Natural killer cell (primary cell): ENCODE measurements around the gene RPP30. TPM values are rescaled to one million over a fixed set of nuclear protein-coding genes. Genes with fewer than 3 reads are reported as not detected.

ENCODE experiments used
- ATAC-seq, 3 donors: fragments of 150-1000 bp in 2 of 3; fragments of 200-7000 bp in 1 of 3; cut with Tn5 transposase; 1 replicate in 1 of 3; 2 replicates in 2 of 3; pipeline ENCODE4 v1.10.0; 2021; ENCODE audit warnings: mild to moderate bottlenecking in 2 of 3, moderate library complexity in 2 of 3
- DNase-seq, 2 donors: peaks; one replicate each; pipeline versions ENCODE4 v3.0.0 to v3.0.0-alpha.2; 2013 to 2021; ENCODE audit warnings: mixed read lengths in 1 of 2
- H3K27ac ChIP-seq: one replicate; pipeline ENCODE4 v1.5.1; 2013; ENCODE audit warnings: mild to moderate bottlenecking, low read length
- H3K27me3 ChIP-seq: one replicate; pipeline ENCODE4 v1.6.1; 2013; ENCODE audit warnings: low read length; ENCODE audit not compliant: control insufficient read depth, insufficient read depth
- H3K36me3 ChIP-seq: one replicate; pipeline ENCODE4 v1.6.1; 2013; ENCODE audit warnings: low read length; ENCODE audit not compliant: control insufficient read depth, insufficient read depth
- H3K4me1 ChIP-seq: one replicate; pipeline ENCODE4 v1.6.1; 2013; ENCODE audit warnings: low read length; ENCODE audit not compliant: control insufficient read depth, insufficient read depth
- H3K4me3 ChIP-seq: one replicate; pipeline ENCODE4 v1.5.1; 2013; ENCODE audit warnings: low read length
- H3K9me3 ChIP-seq: one replicate; pipeline ENCODE4 v1.6.1; 2013; ENCODE audit warnings: low read length; ENCODE audit not compliant: control insufficient read depth, insufficient read depth
- H3K27ac Mint-ChIP-seq, 2 donors: one replicate each; pipeline ENCODE4 v1.8.0; 2022; ENCODE audit warnings: mild to moderate bottlenecking in 2 of 2, mixed read lengths in 2 of 2, moderate library complexity in 1 of 2
- H3K27me3 Mint-ChIP-seq, 2 donors: one replicate each; pipeline ENCODE4 v1.8.0; 2022; ENCODE audit warnings: low read depth in 2 of 2, mixed read lengths in 2 of 2
- H3K36me3 Mint-ChIP-seq: one replicate; pipeline ENCODE4 v1.8.0; 2022; ENCODE audit warnings: mixed read lengths
- H3K4me1 Mint-ChIP-seq, 2 donors: one replicate each; pipeline ENCODE4 v1.8.0; 2022; ENCODE audit warnings: mixed read lengths in 2 of 2
- H3K4me3 Mint-ChIP-seq: one replicate; pipeline ENCODE4 v1.8.0; 2022; ENCODE audit warnings: mild to moderate bottlenecking, moderate library complexity, mixed read lengths
- H3K9me3 Mint-ChIP-seq, 2 donors: one replicate each; pipeline ENCODE4 v1.8.0; 2022; ENCODE audit warnings: mixed read lengths in 2 of 2
- CTCF ChIP-seq: fragments of 200-600 bp; IDR thresholded peaks from one replicate; pipeline ENCODE4 v1.8.0; 2022; ENCODE audit warnings: antibody characterized with exemption
- WGBS: methylation state at CpG from one replicate; pipeline ENCODE4 v1.1.7; 2013; ENCODE audit warnings: missing lambda C conversion rate; ENCODE audit not compliant: insufficient coverage; 5-methylcytosine and 5-hydroxymethylcytosine counted together
- intact Hi-C: fragments of 100-400 bp; cut with micrococcal nuclease; formaldehyde crosslinking; loops from one replicate; pipeline ENCODE4 v1.14.2; 2022
- total RNA-seq, 4 donors: library from RNA; stranded (reverse); fragments of 120-200 nt in 1 of 4; gene quantifications; one replicate each; pipeline versions ENCODE4 v1.2.3 to v1.2.4, GENCODE V29; 2013 to 2022

RPP30 gene
- total RNA-seq, 3 donors from 2014 or later (not counting 1 experiment from before 2014, with no cell fraction given) = 22.6 to 32.5 (median 24.2) TPM

- no peaks in the 10 kb centered on the region for H3K36me3 Mint-ChIP-seq
- Histone ChIP-seq H3K27me3 (no peaks in the 10 kb centered on the region), H3K4me1 (no peaks in the 10 kb centered on the region), H3K4me3 (no peak overlapping the region), H3K9me3 (no peaks in the 10 kb centered on the region), H3K27ac (no peak overlapping the region), H3K36me3 (no peaks in the 10 kb centered on the region)
- H3K27ac Mint-ChIP-seq = no peak overlapping the region
- WGBS = 91% methylated on average over 3 of the region's 3 CpGs
- ATAC-seq (no peak), DNase-seq (no peak)
- H3K4me1 Mint-ChIP-seq = no peaks in the 10 kb centered on the region
- H3K9me3 Mint-ChIP-seq = no peaks in the 10 kb centered on the region
- H3K27me3 Mint-ChIP-seq = peaks cover 20 to 43% of the 10 kb centered on the region in 2 donors
- no peak for TF ChIP-seq CTCF
- H3K4me3 Mint-ChIP-seq = no peak overlapping the region
- intact Hi-C loops = no loop called here
These were observed 52.8 kb downstream of the RPP30 start for GRCh38 chr10:90924552-90924951.

DNA sequence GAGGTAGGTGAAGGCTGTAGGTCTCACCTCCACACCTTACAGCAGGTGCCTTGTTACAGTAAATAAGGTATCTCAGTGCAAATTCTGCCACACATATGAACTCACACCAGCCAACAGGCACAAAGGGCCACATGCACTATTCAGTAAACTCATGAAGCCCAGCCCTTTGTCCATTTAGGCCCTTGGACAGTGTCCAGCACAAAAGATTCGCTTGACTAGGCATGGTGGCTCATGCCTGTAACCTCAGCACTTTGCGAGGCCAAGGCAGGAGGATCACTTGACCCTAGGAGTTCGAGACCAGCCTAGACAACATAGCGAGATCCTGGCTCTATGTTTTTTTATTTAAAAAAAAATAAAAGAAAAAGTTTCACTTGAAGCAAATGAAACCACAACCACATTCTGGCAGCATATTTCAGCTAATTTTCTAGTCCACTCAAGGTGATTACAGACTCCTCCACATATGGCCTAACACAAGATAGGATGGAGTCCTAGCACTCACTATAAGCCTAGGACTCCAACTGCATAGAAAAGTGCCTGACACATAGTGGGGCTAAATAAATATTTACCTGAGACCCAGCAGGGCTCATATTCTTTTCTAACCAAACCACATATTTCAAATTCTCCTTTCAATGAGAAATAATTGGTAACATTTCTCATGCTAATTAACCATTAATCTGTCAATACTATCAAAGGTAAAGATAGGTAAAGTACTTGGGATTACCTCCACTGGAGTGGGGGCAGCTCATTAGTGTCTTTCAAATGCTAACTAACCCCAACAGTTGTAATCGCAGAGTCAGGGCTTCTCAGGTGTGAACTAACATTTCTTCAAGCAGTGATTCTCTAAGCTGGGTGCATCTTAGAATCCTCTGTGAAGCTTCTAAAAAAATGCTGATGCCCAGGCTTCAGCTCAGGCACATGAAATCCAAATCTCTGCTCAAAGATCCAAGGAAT is 53.6 kb downstream of the RPP30 start:
- Histone ChIP-seq H3K27me3 (no peaks in the 10 kb centered on the region), H3K4me3 (no peak overlapping the region), H3K27ac (no peak overlapping the region), H3K4me1 (no peaks in the 10 kb centered on the region), H3K36me3 (no peaks in the 10 kb centered on the region), H3K9me3 (no peaks in the 10 kb centered on the region)
- no peak for TF ChIP-seq CTCF
- 81% methylated on average over 3 of the region's 5 CpGs for WGBS
- ATAC-seq (no peak), DNase-seq (no peak)
- no peak overlapping the region for H3K4me3 Mint-ChIP-seq
- H3K27me3 Mint-ChIP-seq = peaks cover 21 to 35% of the 10 kb centered on the region in 2 donors
- no peak overlapping the region for H3K27ac Mint-ChIP-seq
- no peaks in the 10 kb centered on the region for H3K4me1 Mint-ChIP-seq
- H3K9me3 Mint-ChIP-seq = no peaks in the 10 kb centered on the region
- no peaks in the 10 kb centered on the region for H3K36me3 Mint-ChIP-seq
- intact Hi-C loops = no loop called here

DNA sequence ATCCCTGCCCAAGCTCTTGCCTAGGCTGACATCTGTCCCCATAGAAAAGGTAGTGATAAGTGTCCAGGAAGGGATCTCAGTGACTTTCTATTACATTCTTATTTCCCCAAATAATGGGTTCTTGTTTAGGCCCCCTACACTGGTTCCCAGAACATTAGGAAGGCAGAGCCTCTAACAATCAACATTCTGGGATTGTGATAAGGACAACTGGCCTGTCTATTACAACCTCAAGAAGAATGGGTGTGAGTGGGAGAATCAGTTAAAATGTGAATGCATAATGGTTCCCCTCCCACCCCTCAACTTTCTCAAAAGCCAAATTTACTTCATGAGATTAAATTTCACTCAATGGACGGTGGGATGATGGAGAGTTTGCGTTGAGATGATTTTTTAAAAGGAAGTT is 55.5 kb downstream of the RPP30 start:
- Mint-ChIP-seq H3K9me3 (no peaks in the 10 kb centered on the region), H3K36me3 (no peaks in the 10 kb centered on the region), H3K27ac (no peak overlapping the region), H3K27me3 (peaks cover 20 to 21% of the 10 kb centered on the region in 2 donors), H3K4me3 (no peak overlapping the region), H3K4me1 (no peaks in the 10 kb centered on the region)
- Histone ChIP-seq H3K27me3 (no peaks in the 10 kb centered on the region), H3K4me3 (no peak overlapping the region), H3K27ac (no peak overlapping the region), H3K9me3 (no peaks in the 10 kb centered on the region), H3K4me1 (no peaks in the 10 kb centered on the region), H3K36me3 (no peaks in the 10 kb centered on the region)
- ATAC-seq = no peak
- DNase-seq = no peak
- WGBS = no CpG with 5 or more reads among the region's 2 CpGs
- intact Hi-C loops = no loop called here
- no peak for TF ChIP-seq CTCF
